ENCODE data around the gene GRK3.
"Not testable (repeated sequence)": the region's sequence is repeated elsewhere in the genome, so short reads cannot be mapped to it uniquely, and the experiment has no call there.

Gene GRK3

DNA sequence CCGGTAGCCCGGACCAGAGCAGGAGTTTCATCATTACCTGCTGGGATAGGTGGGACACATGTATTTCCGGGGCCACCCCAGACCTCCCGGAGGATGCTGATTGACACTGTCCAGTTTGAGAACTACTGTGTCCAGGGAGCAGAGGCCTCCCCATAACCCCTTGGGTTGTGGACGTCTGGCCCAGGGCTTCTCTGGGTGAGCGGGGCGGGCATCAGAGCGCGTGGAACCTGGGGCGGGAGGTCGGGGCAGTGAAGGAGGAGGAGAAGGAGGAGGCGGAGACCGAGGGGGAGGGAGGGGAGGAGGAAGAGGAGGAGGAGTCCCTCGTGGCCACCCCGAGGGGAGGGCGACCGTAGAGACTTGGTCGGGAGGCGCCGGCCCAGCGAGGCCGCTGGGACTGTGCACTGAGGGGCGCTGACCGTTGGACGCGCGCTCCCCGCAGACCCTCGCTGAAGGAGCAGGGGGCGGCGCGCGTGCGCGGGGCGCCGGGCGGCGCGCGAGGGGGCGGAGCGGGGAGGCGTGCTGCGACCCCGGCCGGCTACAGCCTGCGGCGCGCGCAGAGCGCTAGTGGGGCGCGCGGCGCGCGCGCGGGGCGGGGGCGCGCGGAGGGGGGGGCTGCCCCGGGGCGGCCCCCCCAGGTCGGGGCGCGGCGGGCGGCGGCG is at the start of gene GRK3:
Gene GRK3, plus strand, starts transcription at position 356 of the 659 bp plus-strand sequence. CDS start 366 bp downstream, outside the sequence.
- peak; percentile 61 to 71 for DNase-seq

DNA sequence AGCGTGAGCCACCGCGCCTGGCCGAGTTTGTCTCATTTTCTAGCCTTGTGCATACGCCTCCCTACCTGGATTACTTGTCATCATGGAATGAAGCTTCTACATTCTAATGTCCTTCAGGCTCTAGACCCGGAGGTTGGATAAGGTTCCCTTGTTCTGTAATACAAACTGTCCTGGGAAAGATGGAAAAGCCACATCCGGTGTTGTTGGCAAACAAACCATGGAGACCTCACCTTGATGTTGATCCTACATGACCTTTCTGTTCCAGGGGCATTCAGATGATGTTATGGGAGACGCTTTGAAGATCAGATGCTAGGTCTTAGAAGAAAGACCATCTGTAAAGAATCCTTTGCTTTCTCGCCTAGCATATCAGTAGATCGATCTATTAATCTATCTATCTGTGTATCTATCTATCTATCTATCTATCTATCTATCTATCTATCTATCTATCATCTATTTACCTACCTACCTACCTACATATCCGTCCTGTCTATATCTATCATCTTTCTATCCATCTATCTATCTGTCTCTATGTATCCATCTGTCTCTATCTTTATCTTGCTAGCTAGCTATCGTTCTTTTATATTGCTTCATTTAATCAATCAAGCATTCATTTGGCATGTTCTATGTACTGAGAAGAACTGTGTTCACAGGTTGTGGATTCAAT is 46.3 kb upstream of the GRK3 start:
- DNase-seq: no peak

DNA sequence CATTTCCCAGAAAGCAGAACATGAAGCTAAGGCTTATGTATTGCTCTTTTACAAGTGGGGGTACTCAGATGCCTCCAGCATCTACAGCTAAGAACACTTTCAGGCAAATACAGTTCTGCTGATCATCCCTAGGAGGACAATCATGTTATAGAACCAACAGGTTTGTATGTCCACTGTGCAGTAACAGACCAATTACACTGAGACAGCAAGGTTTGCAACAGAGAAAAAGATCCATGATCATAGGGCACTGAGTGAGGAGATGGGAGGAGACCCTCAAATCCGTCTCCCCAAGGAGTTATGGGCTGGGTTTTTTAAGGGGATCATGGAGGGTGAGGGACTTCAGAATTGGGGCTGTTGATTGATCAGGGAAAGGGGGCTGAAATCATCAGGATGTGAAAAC is 39.1 kb upstream of the GRK3 start:
- no peak for DNase-seq

DNA sequence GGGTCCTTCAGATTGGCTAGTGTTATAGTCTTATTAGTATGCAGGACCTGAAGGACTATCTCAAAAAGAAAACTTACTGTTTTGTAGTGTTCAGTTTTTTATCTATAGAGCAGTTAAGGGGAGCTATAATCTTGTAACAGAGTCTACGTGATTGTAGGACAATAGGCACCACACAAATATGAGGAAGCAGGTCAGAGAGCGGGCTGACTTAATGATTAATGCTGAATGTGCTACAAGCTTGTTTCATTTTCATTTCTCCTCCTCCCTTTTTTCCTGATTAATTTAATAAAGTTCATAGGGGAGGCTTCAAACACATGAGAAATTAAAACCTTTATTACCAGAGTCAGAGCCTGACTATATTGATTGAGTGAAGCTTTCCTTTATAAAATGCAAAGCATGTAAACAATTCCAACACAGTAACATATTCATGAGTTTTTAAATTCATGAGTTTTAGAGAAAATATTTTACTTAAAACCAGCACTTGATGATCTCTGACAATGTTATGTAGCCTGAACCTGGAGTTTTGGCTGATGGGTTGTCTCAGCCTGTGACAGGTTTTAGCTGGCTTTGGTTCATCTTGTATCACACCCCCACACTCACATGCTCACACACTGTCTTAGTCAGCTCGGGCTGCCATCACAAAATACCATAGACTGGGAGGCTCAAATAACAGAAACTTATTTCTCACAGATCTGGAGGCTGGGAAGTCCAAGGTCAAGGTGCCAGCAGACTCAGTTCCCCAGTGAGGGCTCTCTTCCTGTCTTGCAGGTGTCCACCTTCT is 38.5 kb upstream of the GRK3 start:
- DNase-seq: not testable (repeated sequence)

DNA sequence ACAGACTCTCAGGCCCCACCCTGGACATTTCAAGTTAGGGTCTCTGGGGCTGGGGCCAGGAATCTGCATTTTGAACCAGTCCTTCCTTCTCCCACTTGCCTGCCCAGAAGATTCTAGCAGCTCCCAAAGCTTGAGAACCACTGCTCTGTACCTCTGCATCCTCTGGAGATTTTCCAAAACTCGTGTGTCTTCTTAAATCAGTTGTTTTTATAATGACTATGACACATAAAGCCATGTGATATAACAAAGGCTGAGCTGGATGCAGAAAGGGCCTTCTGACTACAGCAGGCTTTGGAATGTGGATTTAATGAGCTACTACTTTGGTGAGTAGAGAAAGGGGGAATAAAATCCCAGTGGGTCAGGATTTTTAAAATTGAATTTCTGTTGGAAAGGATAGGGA is 37.5 kb upstream of the GRK3 start:
- DNase-seq: not testable (repeated sequence)

DNA sequence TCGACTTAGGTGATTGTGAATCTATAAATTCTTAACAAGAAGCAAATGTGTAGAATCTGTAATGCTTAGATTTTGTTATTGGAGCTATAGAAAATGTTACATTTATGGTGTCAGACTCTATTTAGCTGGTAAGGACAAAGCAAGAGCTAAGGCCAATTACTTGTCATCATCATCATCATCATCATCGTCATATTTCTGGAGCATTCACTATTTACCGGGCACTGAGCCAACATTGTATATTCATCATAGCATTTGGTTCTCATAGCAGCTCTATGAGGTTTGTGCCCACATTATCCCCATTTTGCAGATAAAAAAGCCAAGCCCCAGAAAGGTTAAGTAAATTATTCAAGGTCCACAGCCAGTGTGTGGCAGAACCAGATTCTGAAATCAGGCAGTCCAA is 36.4 kb upstream of the GRK3 start:
- DNase-seq: not testable (repeated sequence)

DNA sequence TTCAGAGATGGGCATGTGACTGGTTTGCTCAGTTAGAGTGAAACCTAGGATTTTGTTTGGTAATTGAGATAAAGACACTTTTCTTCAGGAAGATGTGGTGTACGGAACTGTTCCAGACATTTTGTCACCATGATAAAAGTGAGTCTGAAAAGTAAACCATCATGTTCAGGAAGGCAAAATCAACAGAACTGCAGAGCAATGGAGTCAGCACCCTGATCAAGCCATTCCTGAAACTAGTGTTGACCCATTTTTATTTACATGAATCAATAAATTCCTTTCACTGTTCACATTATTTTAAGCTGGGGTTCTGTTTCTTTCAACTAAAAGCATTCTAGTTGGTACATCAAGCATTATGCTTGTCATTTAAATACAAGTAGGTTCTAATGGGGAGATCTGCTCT is 35.4 kb upstream of the GRK3 start:
- not testable (repeated sequence) for DNase-seq

DNA sequence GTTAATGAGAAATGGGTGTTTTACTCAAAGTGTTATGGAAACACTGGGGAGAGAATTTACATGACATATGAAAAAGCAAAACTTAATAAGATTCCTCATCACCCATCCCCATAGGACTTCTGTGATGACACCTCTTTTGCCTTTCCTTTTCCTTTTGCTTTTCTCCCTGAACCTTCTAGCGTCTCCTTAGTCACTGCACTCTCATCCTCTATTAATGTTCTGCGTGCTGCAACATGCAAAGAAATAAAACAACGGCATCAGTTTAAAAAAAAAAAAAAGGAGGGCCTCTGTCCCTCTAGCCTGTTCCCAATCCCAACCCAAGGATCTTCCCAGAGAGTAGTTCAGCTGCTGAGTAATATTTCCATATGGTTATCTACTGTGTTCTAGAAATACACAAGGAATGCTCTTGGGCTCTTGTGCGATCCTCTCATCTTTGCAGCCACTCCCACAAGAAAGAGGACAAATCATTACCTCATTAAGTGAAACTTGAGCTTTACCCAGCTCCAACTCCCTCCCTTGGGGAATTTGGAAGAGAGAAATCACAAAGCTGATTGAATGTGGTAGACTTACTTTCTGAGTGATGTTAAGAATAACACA is 34.8 kb upstream of the GRK3 start:
- DNase-seq: not testable (repeated sequence)

DNA sequence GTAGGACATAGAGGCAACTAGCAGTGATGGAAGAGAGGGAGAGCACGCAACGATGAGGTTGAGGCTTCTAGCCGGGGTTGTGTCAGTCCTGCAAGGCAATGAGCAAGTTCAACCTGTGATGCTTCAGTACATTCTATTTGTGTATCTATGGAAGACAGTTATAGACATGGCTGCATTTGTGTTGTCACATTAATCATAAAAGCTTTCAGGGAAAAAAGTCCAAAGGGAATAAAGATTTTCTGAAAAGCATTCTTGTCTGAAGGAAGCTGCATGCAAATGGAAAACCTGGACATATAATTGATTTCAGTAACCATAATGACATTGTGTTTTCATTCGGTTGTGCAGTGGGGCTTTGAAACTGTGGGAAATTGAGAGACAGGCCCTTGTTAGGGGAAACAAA is 32.8 kb upstream of the GRK3 start:
- not testable (repeated sequence) for DNase-seq

DNA sequence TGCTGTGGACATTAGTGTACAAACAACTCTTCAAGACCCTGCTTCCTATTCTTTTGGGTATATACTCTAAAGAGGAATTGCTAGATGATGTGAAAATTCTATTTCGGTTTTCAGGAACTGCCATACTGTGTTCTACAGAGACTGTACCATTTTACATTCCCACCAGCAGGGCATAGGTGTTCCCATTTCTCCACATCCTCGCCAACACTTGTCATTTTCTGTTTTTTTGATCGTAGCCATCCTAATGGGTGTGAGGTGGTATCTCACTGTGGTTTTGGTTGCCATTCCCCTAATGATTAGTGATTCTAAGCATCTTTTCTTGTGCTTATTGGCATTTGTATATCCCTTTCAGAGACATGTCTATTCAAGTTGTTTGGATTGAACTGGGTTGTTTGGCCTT is 29.8 kb upstream of the GRK3 start:
- no peak for DNase-seq

DNA sequence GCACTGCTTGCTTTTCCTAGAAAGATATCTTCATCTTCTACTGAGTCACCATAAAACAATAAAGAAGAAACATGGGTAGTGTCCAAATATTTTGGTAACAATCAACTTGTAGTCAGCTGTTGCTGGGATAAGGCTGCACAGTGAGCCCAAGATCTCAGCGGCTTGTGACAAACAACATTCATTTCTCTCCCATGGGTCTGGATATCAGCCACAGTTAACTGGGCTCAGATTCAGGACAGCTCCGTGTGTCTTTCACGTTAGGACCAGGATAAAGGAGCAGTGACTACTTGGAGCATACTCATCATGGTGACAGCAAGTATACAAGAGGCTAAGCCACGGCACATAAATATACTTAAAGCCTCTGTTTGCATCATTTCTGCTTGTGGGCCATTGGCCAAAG is 27.9 kb upstream of the GRK3 start:
- DNase-seq: no peak

DNA sequence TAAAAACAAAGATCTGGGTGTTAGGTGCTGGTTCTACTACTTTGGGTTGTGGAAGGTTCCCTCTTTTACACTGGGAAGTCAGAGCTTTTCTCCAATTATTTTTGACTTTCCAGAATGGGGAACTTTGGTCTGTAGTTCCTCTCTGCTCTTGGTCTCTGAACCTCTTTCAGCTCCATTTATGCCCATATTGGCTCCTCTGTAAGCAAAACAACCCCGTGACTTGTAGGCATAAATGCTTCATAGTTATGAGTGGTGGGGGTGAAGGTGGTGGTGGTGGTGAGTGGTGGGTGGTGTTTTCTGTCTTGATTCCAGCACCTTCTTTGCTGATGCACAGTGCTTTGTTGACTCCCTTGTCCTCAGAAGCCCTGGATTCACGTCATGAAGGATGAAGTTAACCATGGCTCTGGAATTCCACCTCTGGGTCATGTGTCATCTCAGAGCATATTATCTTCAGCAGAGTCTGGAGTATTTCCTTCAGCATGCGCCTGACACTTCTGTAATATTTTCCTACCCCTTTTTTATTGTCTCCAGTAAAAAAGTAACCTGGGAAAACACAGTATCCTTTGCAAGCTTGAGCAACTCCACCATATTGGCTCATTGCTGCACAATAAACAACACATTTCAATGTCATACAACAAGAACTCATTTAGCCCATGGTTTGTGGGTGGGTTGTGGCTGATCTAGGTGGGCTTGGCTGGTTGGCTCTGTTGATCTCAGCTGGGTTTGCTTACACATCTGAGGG is 24.1 kb upstream of the GRK3 start:
- DNase-seq: no peak

DNA sequence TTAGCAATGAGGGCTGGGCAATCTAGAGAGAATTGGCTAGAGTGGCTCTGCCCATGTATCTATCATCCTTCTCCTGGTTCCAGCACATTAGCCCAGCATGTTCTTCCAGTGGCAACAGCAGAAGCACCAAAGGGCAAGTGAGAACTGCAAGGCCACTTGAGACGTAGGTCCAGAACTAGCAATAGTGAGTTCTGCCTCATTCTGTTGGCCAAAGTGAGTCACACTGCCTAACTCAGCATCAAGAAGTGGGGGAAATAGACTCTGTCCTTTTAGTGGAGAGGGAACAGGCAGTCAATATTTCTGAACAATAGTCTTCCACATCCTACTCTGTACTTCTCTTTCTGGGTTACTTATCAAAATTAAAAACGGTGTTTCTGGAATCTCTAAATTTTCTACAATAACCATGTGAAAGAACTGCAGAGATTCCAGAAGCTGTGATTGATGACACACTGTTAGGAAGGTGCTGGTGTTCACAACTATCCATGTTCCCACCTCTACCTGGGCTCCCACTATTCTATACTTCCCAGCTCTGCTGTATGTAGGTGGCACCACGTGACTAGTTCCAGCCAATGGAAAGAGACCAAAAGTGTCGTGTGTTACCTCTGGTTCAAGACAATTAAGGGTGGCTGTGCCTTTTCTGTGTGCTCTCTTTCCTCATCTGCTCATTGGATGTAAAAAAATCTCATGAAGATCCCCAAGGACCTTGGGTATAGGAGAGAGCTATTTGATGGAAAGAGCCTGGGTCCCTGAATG is 23.4 kb upstream of the GRK3 start:
- no peak for DNase-seq

DNA sequence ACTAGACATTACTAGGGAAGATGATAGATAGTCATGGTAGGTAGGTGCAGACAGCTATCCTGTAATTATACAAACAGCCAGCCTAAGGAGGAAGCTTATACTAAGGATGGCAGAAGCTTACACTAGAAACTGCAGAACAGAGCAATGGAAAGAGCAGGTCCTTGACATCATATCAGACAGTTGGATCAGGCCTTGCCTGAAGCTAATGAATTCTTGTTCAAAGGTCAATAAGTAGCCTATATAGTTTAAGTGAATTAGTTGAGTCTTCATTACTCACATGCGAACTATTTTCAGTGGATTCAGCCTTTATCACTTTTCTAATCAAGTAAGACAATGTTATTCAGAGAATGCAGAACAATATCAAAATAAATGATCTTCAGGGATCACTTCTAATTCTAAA is 22.3 kb upstream of the GRK3 start:
- DNase-seq: no peak

DNA sequence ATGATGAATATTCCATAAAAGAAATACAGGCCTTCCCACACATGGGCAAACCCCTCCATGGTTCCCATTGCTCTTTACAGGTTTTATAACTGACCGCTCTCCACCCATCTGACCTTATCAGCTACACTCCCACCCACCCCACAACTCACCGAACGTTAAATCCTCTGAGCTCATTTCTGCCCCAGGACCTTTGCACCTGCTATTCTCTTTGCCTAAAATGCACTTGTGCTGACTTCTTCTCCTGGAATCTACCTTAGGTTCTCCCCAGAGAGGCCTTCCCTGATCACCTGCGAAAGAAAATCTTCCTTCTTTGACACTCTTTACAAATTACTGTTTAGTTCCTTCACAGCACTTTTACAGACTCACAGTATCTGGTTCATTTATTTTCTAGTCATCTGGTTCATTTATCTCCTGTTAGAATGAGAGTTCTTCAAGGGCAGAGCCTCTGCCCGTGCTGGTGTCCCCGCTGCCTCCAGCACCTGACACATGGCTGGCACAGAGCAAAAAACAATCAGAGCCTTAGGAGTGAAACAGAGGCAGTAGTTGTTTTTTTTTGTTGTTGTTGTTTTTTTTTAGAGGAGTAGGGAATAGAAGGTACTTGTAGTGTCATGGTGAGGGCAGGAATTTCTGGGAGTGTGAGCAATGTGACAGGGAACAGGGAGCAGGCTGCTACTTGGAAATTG is 21.6 kb upstream of the GRK3 start:
- DNase-seq: no peak

DNA sequence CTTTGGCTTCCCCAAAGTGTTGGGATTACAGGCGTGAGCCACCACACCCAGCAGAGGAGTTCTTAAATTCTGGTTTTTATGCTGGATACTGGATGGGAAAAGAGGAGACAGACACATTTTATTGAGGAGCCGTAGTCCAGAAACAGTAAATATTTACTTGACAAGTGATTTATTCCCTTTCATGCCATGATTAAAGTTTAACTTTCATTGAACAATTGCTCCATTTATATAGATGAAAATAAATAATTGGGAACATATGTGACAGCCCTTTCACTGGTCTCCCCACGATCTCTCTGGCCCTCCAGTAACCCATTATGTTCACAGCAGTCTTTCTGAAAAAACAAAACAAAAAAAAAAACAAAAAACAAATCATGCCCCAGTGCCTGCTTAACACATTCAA is 19.3 kb upstream of the GRK3 start:
- DNase-seq: no peak

DNA sequence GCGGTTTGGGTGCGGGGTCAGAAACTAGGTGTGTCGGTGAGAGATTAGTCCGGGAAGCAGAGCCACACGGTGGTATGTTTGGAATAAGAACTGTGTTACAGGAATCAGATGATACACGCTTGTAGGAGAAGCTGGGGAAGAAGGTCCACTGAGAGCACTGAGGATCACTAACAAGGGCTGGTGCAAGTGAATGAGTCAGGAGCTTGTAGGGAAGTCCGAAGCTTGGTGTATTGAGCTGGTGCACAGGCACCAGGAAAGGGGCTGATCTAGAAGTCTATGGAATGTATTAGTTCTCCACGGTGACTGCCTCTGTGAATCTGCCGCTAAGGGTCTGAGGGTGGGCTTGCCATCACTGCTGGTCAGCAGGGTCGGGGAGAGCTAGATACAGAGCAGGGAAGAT is 18.8 kb upstream of the GRK3 start:
- DNase-seq: no peak

DNA sequence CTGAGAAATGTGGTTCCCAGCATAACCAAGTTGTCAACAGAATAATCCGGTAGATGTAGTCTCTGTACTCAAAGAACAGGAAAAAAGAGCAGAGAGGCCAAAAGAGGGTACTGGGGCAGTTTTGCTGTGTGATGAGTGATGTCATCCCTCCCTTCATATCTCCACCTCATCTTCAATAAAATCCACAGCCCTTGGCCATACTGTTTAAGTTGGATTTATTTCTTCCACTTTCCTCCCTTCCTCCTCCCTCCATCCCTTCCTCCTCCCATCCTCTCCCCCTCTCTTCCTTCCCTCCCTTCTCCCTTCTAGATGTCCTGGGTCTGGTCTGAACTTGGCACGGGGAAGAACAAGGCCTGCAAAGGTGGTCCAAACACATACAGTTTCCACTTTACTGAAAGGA is 18.2 kb upstream of the GRK3 start:
- DNase-seq: no peak

DNA sequence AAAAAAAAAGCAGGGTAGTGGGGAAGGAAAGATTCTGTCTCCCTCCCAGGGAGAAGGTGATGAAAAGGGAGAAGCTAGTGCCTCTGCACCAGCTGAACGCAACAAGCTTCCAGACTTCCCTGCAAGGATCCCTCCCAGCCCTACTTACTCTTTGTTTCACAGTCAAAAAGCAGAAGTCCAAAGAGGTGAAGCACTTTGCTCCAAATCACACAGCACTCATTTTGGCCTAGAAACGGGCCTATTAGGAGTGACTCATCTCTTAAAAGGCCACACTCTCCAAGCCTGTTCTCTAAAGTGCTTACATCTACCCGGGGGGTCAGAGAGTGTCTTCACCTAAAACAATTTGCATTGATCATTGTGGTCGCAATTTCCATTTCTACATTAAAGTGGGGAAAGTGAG is 17.7 kb upstream of the GRK3 start:
- no peak for DNase-seq

DNA sequence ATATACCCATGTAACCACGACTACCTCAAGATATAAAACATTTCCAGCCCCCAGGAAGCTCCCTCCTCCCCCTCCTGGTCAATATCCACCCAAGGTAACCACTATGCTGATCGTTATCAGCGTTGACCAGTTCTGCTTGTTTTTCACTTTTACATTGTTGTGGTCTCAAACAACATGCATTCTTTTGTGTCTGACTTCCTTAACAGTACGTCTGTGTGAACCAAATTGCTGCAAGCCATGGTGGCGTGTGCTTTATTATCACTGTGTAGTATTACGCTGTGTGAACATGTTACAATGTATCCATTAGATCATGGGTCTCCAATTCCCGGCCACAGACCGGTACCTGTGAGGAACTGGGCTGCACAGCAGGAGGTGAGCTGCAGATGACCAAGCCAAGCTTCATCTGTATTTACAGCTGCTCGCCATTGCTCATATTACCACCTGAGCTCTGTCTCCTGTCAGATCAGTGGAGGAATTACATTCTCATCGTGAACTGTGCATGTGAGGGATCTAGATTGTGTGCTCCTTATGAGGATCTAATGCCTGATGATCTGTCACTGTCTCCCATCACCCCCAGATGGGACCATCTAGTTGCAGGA is 15.5 kb upstream of the GRK3 start:
- no peak for DNase-seq

DNA sequence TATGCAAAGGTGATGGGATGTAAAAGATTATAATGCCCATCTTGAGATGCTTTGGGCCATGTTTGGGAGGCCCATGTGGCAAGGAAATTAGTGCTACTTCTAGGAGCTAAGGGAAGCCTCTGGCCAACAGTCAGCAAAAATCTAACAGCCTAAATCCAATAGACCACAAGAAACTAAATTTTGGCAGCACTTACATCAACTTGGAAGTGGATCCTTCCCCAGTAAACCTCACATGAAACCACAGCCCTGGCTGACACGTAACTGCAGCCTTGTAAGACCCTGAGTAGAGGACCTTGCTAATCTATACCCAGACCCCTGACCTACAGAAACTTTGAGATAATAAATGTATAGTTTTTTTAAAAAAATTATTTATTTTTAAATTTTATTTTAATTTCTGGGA is 13.1 kb upstream of the GRK3 start:
- no peak for DNase-seq

Data from activated CD4-positive, alpha-beta T cell treated with anti-CD3 and anti-CD28 coated beads, Interleukin-2, amount 50 U/mL, for 48 hours (primary cell).